GM19438 (cell line): Measurements from ENCODE around the gene KCNJ11.
"Not testable (repeated sequence)": the region's sequence is repeated elsewhere in the genome, so short reads cannot be mapped to it uniquely, and the experiment has no call there.

Experiments used
- ATAC-seq: cut with Tn5 transposase; IDR thresholded peaks from one replicate; pipeline ENCODE4 v1.9.1; 2021; ENCODE audit warnings: low read depth; ENCODE audit not compliant: unreplicated experiment

The KCNJ11 gene

GRCh38 chr11:17388609-17389210 lies at the start of gene KCNJ11:
KCNJ11 (minus strand) TSS chr11:17388659; CDS start chr11:17388091, 568 bp downstream.
- peak; percentile 45 for ATAC-seq

GRCh38 chr11:17437366-17437765 lies 48.9 kb upstream of the KCNJ11 start:
- no peak for ATAC-seq

- ATAC-seq, result no peak
Measured at GRCh38 chr11:17434108-17434507, 45.6 kb upstream of the KCNJ11 start.

- ATAC-seq, result no peak
Measured at GRCh38 chr11:17432002-17432401, 43.5 kb upstream of the KCNJ11 start.

GRCh38 chr11:17431139-17431538 lies 42.7 kb upstream of the KCNJ11 start:
- no peak for ATAC-seq

GRCh38 chr11:17430616-17431015 lies 42.2 kb upstream of the KCNJ11 start:
- ATAC-seq, result no peak

GRCh38 chr11:17428925-17429324 lies 40.5 kb upstream of the KCNJ11 start:
- no peak for ATAC-seq

GRCh38 chr11:17428261-17428660 lies 39.8 kb upstream of the KCNJ11 start:
- no peak for ATAC-seq

GRCh38 chr11:17426233-17426632 lies 37.8 kb upstream of the KCNJ11 start:
- ATAC-seq, result not testable (repeated sequence)

GRCh38 chr11:17423533-17424310 lies 35.3 kb upstream of the KCNJ11 start:
- no peak for ATAC-seq

GRCh38 chr11:17421781-17422180 lies 33.3 kb upstream of the KCNJ11 start:
- ATAC-seq, result no peak

- no peak for ATAC-seq
Measured at GRCh38 chr11:17418444-17419081, 30.1 kb upstream of the KCNJ11 start.

- no peak for ATAC-seq
Measured at GRCh38 chr11:17416492-17416891, 28.0 kb upstream of the KCNJ11 start.

GRCh38 chr11:17415523-17416104 lies 27.2 kb upstream of the KCNJ11 start:
- no peak for ATAC-seq

- no peak for ATAC-seq
Measured at GRCh38 chr11:17414992-17415391, 26.5 kb upstream of the KCNJ11 start.

GRCh38 chr11:17414317-17414737 lies 25.9 kb upstream of the KCNJ11 start:
- ATAC-seq, result no peak

GRCh38 chr11:17413414-17414316 lies 25.2 kb upstream of the KCNJ11 start:
- no peak for ATAC-seq

- no peak for ATAC-seq
Measured at GRCh38 chr11:17412488-17413180, 24.2 kb upstream of the KCNJ11 start.

GRCh38 chr11:17411418-17411817 lies 23.0 kb upstream of the KCNJ11 start:
- no peak for ATAC-seq
